Liver (tissue), 3 donors: ENCODE results near the gene STX5.

ENCODE experiments used
- ATF3 ChIP-seq: IDR thresholded peaks from 2 replicates; pipeline ENCODE4 v1.6.1; 2016; ENCODE audit warnings: antibody characterized with exemption
- CTCF ChIP-seq: fragments of 150-350 bp; IDR thresholded peaks from 2 replicates; pipeline ENCODE4 v1.5.1; 2017; ENCODE audit warnings: improper control_type of control experiment, low read depth, low read length; ENCODE audit not compliant: missing input control
- EGR1 ChIP-seq, 2 donors: IDR thresholded peaks; 2 replicates each; pipeline ENCODE4 v1.6.1; 2016 to 2018; ENCODE audit warnings: antibody characterized with exemption in 2 of 2, low read depth in 2 of 2
- GABPA ChIP-seq, 2 donors: IDR thresholded peaks in 1 of 2; conservative IDR thresholded peaks in 1 of 2; 2 replicates each; pipeline ENCODE4 v1.6.1; 2016; ENCODE audit warnings: antibody characterized with exemption in 2 of 2, mild to moderate bottlenecking in 1 of 2, moderate library complexity in 1 of 2
- JUND ChIP-seq, 2 donors: IDR thresholded peaks; 2 replicates each; pipeline ENCODE4 v1.6.1; 2016; ENCODE audit warnings: antibody characterized with exemption in 2 of 2
- MAX ChIP-seq: IDR thresholded peaks from 2 replicates; pipeline ENCODE4 v1.6.1; 2016; ENCODE audit warnings: antibody characterized with exemption
- RAD21 ChIP-seq, 2 donors: IDR thresholded peaks; 2 replicates each; pipeline ENCODE4 v1.6.1; 2016; ENCODE audit warnings: antibody characterized with exemption in 2 of 2, mild to moderate bottlenecking in 2 of 2
- SP1 ChIP-seq: IDR thresholded peaks from 2 replicates; pipeline ENCODE4 v1.6.1; 2018; ENCODE audit warnings: antibody characterized with exemption, mild to moderate bottlenecking
- TAF1 ChIP-seq: conservative IDR thresholded peaks from 2 replicates; pipeline ENCODE4 v1.6.1; 2016; ENCODE audit warnings: antibody characterized with exemption, mild to moderate bottlenecking
- YY1 ChIP-seq: IDR thresholded peaks from 2 replicates; pipeline ENCODE4 v1.6.1; 2016; ENCODE audit warnings: antibody characterized with exemption, mild to moderate bottlenecking
- ZBTB33 ChIP-seq: IDR thresholded peaks from 2 replicates; pipeline ENCODE4 v1.6.1; 2016; ENCODE audit warnings: antibody characterized with exemption
- donor health status: healthy.
- donor health status: healthy.

GRCh38 chr11:62850911-62851806 is 19.3 kb upstream of the STX5 start:
- TF ChIP-seq CTCF (no peak), YY1 (no peak), TAF1 (no peak), ZBTB33 (no peak), GABPA (IDR thresholded peaks at IDR 0.05 in 1 of 2, conservative IDR thresholded peaks at IDR 0.05 in 1 of 2) (no peak), RAD21 (IDR thresholded peaks at IDR 0.05) (no peak), SP1 (no peak), ATF3 (no peak), EGR1 (IDR thresholded peaks at IDR 0.05; ENCODE audit: low read depth in 2 of 2) (no peak), JUND (IDR thresholded peaks at IDR 0.05) (no peak), MAX (no peak)
